Adipose tissue (tissue), 3 donors: ENCODE results near the gene MYLK4. TPM values are rescaled to one million over a fixed set of nuclear protein-coding genes. Genes with fewer than 3 reads are reported as not detected.
"Not testable (repeated sequence)": the region's sequence is repeated elsewhere in the genome, so short reads cannot be mapped to it uniquely, and the experiment has no call there.

Experiments
- H3K27ac ChIP-seq: one replicate; pipeline ENCODE4 v1.5.1; 2013; ENCODE audit warnings: low read depth, low read length
- WGBS, 3 donors: extraction: QIAGEN DNeasy Blood & Tissue Kit; methylation state at CpG; one replicate each; pipeline ENCODE4 v1.1.7; 2013; 5-methylcytosine and 5-hydroxymethylcytosine counted together
- polyA plus RNA-seq, 3 donors: library from polyadenylated mRNA; stranded (reverse); fragments of 200-250 nt; gene quantifications; one replicate each; pipeline ENCODE4 v1.2.3, GENCODE V29; 2013
- donor health status: healthy with polysubstance abuse.
- donor health status: Bipolar disorder and iron deficiency.
- donor health status: healthy.

Gene MYLK4
- polyA plus RNA-seq, 3 donors = 0.25 to 0.34 (median 0.32) TPM

DNA sequence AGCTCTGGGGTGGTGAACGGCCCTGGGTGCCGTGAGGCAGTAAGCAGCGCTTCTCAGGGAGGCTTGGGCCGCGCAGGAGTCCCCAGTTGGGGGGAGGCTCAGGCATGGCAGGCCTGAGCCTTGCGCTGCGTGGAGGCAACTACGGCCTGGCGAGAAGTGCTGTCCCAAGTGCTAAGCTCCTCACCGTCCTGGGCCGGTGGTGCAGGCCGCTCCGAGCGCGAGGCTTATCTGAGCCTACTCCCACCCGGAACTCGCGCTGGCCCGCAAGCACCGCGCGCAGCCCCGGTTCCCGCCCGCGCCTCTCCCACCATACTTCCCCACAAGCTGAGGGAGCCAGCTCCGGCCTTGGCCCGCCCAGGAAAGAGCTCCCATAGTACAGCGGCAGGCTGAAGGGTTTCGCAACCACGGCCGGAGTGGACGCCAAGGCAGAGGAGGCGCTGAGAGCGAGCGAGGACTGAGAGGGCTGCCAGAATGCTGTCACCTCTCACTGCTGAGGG is 12.7 kb upstream of the MYLK4 start:
- 88 to 93% (median 92%) methylated on average over 36 of the region's 36 CpGs for WGBS, 3 donors
- no peak overlapping the region for H3K27ac ChIP-seq

DNA sequence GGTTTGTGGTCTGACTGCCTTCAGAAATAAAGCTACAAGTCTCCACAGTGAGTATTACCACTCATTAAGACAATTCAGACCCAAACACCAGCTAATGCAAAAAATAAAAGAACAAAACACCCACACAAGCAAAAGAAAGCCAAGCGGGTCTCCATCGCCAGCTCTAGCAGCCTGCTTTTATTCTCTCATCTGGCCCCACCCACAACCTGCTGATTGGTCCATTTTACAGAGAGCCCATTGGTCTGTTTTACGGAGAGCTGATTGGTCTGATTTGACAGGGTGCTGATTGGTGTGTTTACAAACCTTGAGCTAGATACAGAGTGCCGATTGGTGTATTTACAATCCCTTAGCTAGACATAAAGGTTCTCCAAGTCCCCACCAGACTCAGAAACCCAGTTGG is 12.1 kb upstream of the MYLK4 start:
- WGBS, 3 donors = 85 to 98% (median 96%) methylated on average over 4 of the region's 4 CpGs

DNA sequence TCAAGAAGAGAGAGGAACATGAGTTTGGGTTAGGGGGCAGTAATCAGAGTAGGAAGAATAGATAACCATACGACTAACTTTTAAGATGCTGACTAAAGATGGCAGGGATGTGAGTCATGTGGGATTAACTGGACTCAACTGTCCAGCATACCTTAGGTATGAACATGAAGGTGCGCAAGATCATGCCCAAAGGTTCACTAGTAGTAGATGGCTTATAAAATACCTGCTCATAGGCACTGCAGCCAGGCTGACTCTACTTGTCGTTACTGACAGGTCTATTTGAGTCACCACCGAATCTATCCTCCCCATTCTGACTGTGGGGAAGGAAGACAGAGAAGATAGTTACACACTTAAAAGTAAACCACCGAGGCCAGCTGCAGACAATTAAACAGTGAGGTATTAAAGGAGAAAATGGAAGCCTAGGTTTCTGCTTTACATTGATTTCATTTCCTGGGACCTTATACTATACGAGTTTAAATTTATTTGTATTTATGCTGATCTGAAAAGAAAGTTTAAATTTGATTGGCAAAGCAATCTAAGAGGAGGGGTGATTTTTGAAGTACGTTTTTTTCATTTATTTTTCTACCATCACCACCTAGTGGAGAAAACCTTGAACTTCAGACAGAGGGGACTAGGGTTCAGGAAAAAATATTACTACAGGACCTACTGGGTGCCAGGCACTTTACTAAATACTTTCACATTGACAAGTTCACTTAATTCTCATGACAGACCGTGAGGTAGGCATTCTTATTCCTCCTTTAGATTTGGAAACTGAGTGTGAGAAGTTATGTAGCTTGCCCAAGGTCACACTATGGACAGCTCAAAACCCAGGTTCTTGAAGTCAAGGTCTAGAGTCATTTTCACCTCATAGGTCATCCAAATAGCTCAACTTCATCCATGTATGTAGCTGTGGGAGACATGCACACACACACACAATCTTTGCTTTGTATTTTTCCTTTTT is 10.4 kb upstream of the MYLK4 start:
- 70 to 74% (median 73%) methylated on average over 8 of the region's 8 CpGs for WGBS, 3 donors
- no peak overlapping the region for H3K27ac ChIP-seq

More for the DNA sequence above, 12.1 kb upstream of the MYLK4 start:
- H3K27ac ChIP-seq = not testable (repeated sequence)

DNA sequence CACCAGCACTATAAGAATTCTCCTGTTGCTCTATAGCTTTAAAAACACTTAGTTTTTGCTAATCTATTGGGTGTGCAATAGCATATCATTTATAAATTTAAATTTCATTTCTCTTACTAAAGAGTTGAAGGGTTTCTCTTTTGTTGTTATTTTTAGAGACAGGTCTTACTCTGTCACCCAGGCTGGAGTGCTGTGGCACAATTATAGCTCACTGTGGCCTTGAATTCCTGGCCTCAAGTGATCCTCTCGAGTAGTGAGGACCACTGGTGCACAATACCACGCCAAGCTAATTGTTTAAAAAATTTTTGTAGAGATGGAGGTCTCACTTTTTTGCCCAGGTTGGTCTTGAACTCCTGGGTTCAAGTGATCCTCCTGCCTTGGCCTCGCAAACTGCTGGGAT is 8.3 kb upstream of the MYLK4 start:
- WGBS, 3 donors = 71 to 91% (median 85%) methylated on average over 3 of the region's 3 CpGs
- H3K27ac ChIP-seq = no peak overlapping the region

DNA sequence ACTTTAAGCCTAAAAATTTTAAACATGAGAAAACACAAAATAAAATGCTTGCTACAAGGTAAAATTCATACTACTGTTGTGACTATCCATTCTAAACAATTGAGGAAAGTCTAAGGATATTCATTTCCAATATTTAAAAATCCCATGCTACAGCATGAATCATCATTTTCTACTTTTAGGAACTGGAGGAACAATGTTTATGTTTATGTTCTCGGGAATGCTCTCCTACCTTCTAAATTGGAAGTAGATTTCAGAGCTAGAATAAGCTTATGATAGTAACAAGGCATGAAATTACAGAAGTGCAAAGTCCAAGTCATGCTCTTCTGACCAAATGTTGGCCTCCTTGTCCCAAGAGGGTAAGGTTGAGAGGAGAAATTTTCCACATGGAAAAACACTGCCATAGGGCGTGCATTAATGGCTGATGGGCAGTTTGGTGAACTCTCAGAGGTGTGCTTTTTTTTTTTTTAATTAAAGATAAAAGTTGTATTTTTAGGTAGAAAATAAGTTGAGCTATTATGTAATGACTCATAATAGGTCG is 6.0 kb upstream of the MYLK4 start:
- 85 to 88% (median 88%) methylated on average over 3 of the region's 3 CpGs for WGBS, 3 donors
- no peak overlapping the region for H3K27ac ChIP-seq

DNA sequence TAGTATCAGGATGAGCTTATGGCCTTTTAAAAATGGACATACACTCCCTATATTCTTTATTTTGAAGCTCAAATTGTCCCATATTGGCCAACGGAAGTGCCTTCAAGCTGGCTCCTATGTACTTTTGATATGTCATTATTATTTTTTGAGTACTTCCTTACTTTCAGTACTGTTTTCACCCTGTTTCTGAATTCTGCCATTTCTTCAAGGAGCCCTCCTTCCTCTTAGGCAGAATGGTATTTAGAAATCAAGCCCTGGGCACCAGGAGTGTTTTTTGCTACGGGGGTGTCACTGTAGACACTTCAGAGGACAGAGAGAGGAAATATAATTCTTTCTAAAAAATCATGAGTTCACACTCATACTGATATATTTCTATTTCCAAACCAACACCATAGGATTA is 5.5 kb upstream of the MYLK4 start:
- WGBS, 3 donors = 63 to 85% (median 67%) methylated on average over 2 of the region's 2 CpGs
- no peak overlapping the region for H3K27ac ChIP-seq

DNA sequence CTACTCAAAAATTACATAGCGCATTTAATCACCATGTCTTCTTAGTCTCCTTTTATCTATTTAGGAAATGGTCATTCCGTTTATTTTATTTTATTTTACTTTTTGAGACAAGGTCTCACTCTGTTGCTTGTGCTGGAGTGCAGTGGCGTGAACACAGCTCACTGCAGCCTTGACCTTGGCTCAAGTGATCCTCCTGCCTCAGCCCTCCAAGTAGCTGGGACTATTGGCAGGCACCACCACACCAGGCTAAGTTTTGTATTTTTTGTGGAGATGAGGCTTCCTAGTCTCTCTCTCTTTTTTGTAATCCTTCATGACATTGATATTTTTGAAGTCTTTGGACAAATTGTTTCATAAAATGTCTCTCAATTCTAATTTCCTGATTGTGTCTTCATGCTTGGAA is 4.7 kb upstream of the MYLK4 start:
- WGBS, 3 donors = 75 to 93% (median 93%) methylated on average over 3 of the region's 3 CpGs
- no peak overlapping the region for H3K27ac ChIP-seq

DNA sequence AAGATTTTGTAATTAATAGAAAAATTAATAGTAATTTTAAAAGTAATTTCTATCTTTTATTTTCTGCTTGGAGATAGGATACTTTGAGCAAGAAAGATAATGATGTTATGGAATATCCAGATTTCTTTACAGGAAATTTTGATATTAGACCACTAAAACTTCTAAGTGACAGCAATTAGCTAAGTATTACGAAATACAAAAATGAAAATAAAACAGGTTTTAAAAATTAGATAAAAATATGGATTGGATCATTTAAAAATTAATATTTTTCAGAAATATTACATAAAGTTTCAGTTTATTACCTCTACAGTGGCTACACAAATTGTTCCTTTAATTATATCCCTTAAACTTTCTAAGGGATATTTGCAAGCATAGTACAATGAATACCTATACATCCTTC is 4.2 kb upstream of the MYLK4 start:
- WGBS, 3 donors = 82 to 94% (median 94%) methylated on average over 1 of the region's 1 CpG
- no peak overlapping the region for H3K27ac ChIP-seq

DNA sequence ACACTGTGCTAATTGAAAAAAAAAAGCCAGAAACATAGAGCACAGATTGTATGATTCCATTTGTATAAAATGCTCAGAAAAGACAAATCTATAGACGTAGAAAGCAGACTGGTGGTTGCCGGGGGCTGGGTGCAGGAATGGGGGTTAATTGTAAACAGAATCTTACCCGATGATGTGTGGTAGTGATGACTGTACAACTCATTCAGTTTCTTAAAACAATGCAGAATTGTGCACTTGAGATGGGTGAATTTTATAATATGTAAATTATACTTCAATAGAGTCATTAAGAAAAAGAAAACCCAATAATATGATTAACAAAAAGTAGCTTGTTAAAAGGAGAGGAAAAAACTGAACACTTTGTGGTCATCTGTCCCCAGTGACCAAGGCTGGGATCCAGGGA is 3.7 kb upstream of the MYLK4 start:
- H3K27ac ChIP-seq = no peak overlapping the region
- 57 to 59% (median 57%) methylated on average over 3 of the region's 3 CpGs for WGBS, 3 donors

DNA sequence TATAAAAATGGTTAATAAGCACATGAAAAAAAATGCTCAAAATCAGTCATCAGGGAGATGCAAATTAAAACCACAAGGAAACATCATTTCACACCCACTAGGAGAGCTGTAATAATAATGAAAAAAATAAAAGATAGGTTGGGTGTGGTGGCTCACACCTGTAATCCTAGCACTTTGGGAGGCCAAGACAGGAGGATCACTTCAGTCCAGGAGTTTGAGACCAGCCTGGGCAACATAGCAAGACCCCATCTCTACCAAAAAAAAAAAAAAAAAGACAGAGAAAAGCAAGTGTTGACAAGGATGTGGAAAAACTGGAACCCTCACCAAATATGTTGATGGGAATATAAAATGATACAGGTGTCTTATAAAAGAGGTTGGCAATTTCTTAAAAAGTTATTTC is 3.0 kb upstream of the MYLK4 start:
- H3K27ac ChIP-seq = no peak overlapping the region

DNA sequence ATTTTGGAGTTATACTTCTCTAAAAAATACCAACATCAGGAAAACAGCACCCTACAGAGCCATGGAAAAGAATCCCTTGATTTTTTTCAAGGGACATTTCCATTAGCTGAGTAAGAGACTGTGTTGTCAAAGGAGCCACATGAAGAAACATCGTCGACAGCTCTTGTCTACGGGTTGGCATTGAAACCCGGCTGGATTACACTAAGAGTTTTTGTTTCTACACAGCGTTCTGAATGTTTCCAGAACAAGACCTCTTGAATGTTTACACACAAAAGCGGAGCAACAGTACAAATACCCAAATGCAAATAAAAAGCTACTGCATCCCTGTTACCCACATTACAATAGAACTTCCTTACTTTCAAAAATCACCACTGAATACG is 2.4 kb upstream of the MYLK4 start:
- H3K27ac ChIP-seq = no peak overlapping the region
- WGBS, 3 donors = 79 to 84% (median 81%) methylated on average over 7 of the region's 7 CpGs

DNA sequence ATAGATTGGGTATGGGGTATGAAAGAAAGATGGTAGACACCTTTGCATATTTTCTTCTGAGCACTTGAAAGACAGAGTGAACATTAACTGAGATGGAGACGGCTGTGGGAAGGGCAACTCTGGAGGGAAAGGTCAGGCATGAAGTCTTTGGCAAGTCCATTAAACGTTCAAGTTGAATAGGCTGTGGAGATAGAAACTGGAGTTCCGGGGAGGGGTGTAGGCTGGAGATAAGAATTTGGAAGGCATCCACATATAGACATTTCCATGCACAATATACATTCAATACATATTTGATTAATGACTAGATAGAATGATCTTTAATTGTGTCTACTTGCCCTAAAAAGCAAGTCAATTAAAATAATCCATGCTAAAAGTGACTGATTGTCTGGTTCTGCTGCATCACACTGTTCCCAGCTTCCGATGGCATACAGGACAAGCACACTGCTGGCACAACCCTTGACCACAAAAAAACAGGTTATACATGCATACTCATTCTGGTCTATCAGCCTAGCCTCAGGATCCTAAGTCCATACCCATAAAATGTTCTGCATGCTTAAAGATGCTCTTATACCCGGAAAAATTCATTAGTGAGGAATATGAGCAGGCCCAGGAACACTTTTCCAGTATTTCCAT is 1.9 kb upstream of the MYLK4 start:
- 67 to 79% (median 74%) methylated on average over 5 of the region's 5 CpGs for WGBS, 3 donors

DNA sequence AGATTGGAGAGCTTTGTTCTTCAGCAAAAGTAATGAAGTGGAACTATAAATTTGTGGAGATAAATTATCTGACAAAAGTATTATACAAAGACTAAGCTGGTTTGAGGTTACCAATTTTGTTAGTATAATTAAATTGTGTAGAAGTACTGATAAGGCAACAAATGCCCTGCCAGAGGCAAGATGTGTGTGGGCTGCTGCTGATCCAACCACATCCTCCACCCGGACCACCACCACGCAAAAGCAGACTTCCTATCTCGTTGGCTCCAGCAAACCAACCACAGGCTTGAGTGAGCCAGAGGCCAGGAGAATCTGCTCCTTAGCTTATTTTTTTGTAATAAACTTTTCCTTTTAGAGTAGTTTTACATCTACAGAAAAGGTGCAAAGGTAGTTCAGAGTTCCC is 1.1 kb upstream of the MYLK4 start:
- 49 to 69% (median 59%) methylated on average over 3 of the region's 3 CpGs for WGBS, 3 donors
- H3K27ac ChIP-seq = no peak overlapping the region

More for the DNA sequence above, 1.9 kb upstream of the MYLK4 start:
- H3K27ac ChIP-seq = no peak overlapping the region

DNA sequence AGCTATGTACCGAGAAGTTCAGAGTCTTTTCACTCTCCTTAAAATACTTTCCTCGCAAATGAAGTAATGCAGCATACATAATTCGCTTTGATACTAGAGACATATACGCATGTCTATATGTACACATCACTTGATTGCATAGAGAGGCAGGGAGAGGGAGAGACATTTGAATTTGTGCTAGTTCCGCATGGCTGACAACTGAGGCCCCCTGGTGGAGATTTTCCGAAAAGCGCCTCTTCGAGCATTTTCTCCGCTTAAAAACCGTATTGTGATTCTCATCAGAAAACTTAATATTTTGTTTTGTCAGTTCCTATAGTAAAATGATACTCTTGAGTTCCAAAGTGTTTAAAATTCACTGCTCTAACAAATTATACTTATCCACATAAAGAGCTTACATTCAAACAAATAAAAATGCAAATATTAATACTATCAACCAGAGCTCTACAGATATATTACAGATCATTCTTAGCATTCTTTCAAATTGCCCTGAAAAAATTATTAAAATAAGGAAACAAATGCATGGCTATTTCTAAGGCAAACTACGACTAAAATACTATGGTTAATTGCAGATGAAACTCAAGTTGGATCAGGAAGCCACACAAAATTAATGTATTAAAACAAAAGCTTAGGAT is 637 bp downstream of the MYLK4 start:
- no peak overlapping the region for H3K27ac ChIP-seq
- WGBS, 3 donors = 5 to 9% (median 7%) methylated on average over 11 of the region's 11 CpGs

DNA sequence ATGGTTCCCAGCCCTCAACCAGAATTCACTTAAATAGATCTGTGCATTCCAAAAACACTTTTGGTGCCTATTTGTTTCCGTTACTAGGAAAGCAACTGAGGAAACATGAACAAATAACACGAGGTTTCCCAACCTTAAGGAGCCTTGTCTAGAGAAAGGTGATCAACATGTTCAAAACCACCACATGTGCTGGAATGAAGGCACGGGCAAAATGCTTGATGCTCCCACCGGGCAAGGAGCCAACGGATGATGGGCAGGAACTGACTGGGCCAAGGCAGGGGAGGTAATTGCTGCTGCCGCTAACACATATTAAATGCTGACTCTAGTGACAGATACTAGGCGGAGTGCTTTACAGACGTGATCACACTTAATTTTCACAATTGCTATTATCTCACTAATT is 2.5 kb downstream of the MYLK4 start:
- H3K27ac ChIP-seq = no peak overlapping the region
- 73 to 79% (median 78%) methylated on average over 8 of the region's 8 CpGs for WGBS, 3 donors

DNA sequence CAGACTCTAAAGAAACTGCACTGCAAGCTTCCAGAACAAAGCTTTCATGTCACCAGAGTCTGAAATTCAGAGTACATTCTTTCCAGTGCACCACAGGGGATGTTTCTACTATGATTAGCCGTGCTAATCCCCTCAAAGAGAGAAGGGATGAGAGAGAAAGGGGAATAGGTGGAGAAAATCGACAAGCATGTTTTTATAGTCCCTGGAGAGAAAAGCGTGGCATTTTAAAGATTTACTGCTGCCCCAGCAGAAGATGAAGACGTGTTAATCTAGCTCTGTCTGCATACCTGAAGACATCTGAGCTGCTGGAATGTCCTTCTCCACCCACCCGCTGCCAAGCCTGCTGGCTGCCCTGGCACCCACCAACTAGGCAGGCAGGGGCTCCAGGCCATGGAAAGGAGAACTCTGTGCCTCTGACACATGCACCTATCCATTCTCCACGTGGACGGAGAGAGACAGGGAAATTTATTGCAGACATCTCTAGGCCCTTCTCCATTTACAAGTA is 4.1 kb downstream of the MYLK4 start:
- WGBS, 3 donors = 72 to 78% (median 76%) methylated on average over 7 of the region's 7 CpGs
- no peak overlapping the region for H3K27ac ChIP-seq

DNA sequence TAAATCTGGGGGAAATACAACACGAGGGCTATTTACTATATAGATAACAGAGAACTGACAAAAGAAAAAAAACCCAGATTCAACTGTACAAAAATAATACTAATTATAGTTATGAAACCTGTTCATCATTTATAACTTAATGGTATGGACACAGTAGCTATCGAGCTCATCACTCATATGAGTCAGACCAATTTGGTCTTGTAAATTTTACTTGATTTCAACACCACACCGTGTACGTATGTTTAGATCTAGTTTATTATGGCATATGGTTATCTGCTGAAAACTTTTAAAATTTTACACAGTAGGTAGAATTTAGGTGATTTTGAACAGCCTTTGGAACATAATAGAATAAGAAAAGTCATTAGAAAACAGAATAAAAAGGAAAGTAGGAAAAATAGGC is 5.5 kb downstream of the MYLK4 start:
- WGBS, 3 donors = 78 to 95% (median 91%) methylated on average over 4 of the region's 4 CpGs
- no peak overlapping the region for H3K27ac ChIP-seq

DNA sequence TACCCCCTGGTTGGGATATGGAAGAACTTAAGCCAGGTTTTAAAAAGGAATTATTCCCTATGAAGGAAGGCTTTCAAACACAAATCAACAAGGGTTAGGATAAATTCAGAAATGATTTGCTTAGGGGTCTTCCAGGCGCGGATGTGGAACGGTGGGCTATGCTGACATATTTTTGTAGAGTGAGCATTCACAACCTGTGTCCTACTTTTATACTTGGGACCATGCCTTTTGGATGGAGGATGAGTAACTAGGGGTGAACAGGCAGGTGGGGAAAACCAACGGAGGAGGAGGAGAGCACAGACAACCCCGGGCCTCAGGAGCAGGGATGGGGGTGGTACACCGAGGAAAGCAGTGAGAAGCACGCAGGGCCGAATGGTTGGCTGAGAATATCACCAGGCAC is 5.9 kb downstream of the MYLK4 start:
- no peak overlapping the region for H3K27ac ChIP-seq
- WGBS, 3 donors = 87 to 96% (median 95%) methylated on average over 8 of the region's 8 CpGs
